Lung (tissue), 12 donors: ENCODE data around the gene LMO2. TPM values are rescaled to one million over a fixed set of nuclear protein-coding genes. Genes with fewer than 3 reads are reported as not detected.

Experiments
- ATAC-seq: fragments of 200-7000 bp; cut with Tn5 transposase; one replicate; pipeline ENCODE4 v1.9.1; 2020; ENCODE audit warnings: moderate number of reproducible peaks; ENCODE audit not compliant: insufficient read depth, low FRiP score
- DNase-seq, 3 donors: peaks; one replicate each; pipeline ENCODE4 v3.0.0-alpha.2; 2013 to 2017
- H3K27ac ChIP-seq, 2 donors: one replicate each; pipeline ENCODE4 v1.5.1; 2013; ENCODE audit warnings: mild to moderate bottlenecking in 2 of 2, moderate library complexity in 2 of 2, control low read depth in 1 of 2, inconsistent platforms in 1 of 2, low read depth in 1 of 2, low read length in 1 of 2
- H3K27me3 ChIP-seq, 3 donors: one replicate each; pipeline ENCODE4 v1.5.1; 2013; ENCODE audit warnings: low read length in 2 of 3; ENCODE audit not compliant: control insufficient read depth in 3 of 3, insufficient read depth in 3 of 3
- H3K36me3 ChIP-seq, 4 donors: one replicate each; pipeline ENCODE4 v1.5.1; 2013; ENCODE audit warnings: low read length in 4 of 4, mild to moderate bottlenecking in 1 of 4, moderate library complexity in 1 of 4; ENCODE audit not compliant: control insufficient read depth in 4 of 4, insufficient read depth in 4 of 4
- H3K4me1 ChIP-seq, 5 donors: one replicate each; pipeline ENCODE4 v1.5.1; 2013; ENCODE audit warnings: low read length in 5 of 5, mild to moderate bottlenecking in 2 of 5, moderate library complexity in 1 of 5; ENCODE audit not compliant: control insufficient read depth in 5 of 5, insufficient read depth in 5 of 5
- H3K4me3 ChIP-seq: one replicate; pipeline ENCODE4 v1.5.1; 2013; ENCODE audit warnings: mild to moderate bottlenecking, control low read depth, moderate library complexity
- H3K9ac ChIP-seq, 2 donors: one replicate each; pipeline ENCODE4 v1.5.1; 2013; ENCODE audit warnings: low read length in 2 of 2, control low read depth in 1 of 2; ENCODE audit not compliant: insufficient read depth in 1 of 2
- H3K9me3 ChIP-seq, 4 donors: one replicate each; pipeline ENCODE4 v1.5.1; 2013; ENCODE audit warnings: low read length in 3 of 4, mild to moderate bottlenecking in 1 of 4, moderate library complexity in 1 of 4; ENCODE audit not compliant: control insufficient read depth in 4 of 4, insufficient read depth in 3 of 4
- WGBS, 2 donors: extraction: QIAGEN DNeasy Blood & Tissue Kit; methylation state at CpG; one replicate each; pipeline ENCODE4 v1.1.7; 2013; 5-methylcytosine and 5-hydroxymethylcytosine counted together
- polyA plus RNA-seq, 2 donors: library from polyadenylated mRNA; stranded (reverse); fragments of 200-250 nt; gene quantifications; one replicate each; pipeline ENCODE4 v1.2.1, GENCODE V29; 2013
- total RNA-seq, 2 donors: library from RNA; depleted of rRNA in 1 of 2; stranded (reverse); fragments of >200 nt in 1 of 2; gene quantifications; one replicate each; pipeline ENCODE4 v1.2.1, GENCODE V29; 2014 to 2021
- TF ChIP-seq, protein P1 (sequence below): IDR thresholded peaks from 2 replicates; pipeline ENCODE4 v1.5.1; 2012; ENCODE audit warnings: mild to moderate bottlenecking; ENCODE audit errors: control extremely low read depth, extremely low read depth
- donor health status: control.
- donor health status: control.
- donor health status: Bipolar disorder and iron deficiency.
- donor health status: healthy.
- donor health status: DM: yes; HTN: yes; CAD: no.

LMO2 gene
- total and polyA plus RNA-seq, 4 donors, result 26.6 to 41.3 (median 32.4) TPM

DNA sequence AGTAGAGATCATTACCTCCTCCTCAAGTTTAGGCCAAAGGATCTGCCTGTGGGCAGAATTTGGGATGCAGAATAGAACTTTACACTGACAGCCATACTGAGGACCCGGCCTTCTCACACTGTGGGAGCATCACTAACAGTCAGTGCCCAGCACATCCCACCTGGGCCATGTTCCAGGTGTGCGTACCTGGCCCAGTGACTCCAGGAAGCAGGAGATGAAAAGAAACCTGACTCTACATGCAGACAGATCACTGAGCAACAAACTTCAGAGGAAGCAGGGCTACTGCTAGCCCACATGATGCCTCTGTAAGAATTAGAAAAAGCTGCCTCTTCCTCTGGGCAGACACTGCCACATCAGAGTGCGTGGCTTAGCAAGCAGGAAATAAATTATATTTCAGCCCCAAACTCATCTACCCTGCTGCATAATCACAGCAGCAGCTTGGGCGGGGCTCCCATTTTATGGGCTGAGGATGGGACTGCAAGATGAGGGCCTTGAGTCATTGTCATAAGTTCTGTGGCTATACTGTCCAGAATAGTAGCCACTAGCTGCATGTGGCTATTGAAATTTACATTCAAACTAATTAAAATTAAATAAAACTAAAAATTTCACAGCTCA is 6.0 kb upstream of the LMO2 start:
- TF ChIP-seq, protein P1, sequence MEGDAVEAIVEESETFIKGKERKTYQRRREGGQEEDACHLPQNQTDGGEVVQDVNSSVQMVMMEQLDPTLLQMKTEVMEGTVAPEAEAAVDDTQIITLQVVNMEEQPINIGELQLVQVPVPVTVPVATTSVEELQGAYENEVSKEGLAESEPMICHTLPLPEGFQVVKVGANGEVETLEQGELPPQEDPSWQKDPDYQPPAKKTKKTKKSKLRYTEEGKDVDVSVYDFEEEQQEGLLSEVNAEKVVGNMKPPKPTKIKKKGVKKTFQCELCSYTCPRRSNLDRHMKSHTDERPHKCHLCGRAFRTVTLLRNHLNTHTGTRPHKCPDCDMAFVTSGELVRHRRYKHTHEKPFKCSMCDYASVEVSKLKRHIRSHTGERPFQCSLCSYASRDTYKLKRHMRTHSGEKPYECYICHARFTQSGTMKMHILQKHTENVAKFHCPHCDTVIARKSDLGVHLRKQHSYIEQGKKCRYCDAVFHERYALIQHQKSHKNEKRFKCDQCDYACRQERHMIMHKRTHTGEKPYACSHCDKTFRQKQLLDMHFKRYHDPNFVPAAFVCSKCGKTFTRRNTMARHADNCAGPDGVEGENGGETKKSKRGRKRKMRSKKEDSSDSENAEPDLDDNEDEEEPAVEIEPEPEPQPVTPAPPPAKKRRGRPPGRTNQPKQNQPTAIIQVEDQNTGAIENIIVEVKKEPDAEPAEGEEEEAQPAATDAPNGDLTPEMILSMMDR, result no peak
- Histone ChIP-seq H3K36me3 (no peaks in the 10 kb centered on the region), H3K27me3 (no peaks in the 10 kb centered on the region), H3K27ac (no peak overlapping the region), H3K9me3 (peaks cover 0 to 4% (median 0%) of the 10 kb centered on the region in 4 donors), H3K4me3 (no peak overlapping the region), H3K4me1 (peaks cover 0 to 16% (median 11%) of the 10 kb centered on the region in 5 donors), H3K9ac (no peak overlapping the region)
- 82 to 86% methylated on average over 4 of the region's 4 CpGs for WGBS, 2 donors
- no peak for ATAC-seq
- DNase-seq, result no peak

DNA sequence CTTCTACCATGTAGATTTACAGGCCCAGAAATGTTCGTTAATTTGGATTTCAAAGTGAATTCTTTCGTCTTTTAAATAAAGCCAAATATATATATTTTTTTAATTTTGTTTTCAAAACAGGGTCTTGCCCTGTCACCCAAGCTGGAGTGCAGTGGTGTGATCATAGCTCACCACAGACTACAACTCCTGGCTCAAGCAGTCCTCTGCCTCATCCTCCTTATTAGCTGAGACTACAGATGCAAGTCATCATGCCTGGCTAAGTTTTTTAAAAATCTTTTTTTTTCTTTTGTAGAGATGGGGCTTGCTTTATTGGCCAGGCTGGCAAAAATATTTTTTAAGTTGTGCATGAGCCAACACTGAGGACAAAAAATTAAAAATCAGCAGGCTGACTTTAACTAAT is 5.0 kb upstream of the LMO2 start:
- H3K4me1 ChIP-seq, result peaks cover 0 to 16% (median 11%) of the 10 kb centered on the region in 5 donors
- H3K27ac ChIP-seq, result no peak overlapping the region
- H3K9ac ChIP-seq, result no peak overlapping the region
- no peaks in the 10 kb centered on the region for H3K36me3 ChIP-seq
- no peaks in the 10 kb centered on the region for H3K27me3 ChIP-seq
- 89 to 95% methylated on average over 2 of the region's 2 CpGs for WGBS, 2 donors
- ATAC-seq (no peak), DNase-seq (no peak)
- peaks cover 0 to 3% (median 0%) of the 10 kb centered on the region in 4 donors for H3K9me3 ChIP-seq
- H3K4me3 ChIP-seq, result no peak overlapping the region
- TF ChIP-seq, protein P1, result no peak

DNA sequence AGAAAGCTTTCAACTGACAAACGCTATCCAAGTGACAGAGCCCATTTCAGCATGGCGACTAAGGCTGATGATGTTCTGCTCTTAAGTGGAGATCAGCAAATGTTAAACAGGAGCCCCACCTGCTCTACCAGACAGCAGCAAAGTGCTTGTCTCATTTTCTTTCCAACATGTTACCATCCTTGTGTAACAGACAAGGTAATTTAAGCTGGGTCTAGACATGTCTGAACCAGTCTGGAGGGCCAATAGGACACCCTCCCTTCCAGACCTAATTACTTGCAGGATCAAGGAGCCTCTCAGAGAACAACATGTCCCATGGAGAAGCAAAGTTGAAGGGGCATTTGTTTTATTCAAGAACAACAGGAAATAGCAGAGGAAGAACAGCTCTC is 3.9 kb upstream of the LMO2 start:
- TF ChIP-seq, protein P1, result no peak
- H3K27ac ChIP-seq, result no peak overlapping the region
- H3K4me1 ChIP-seq, result peaks cover 0 to 16% (median 11%) of the 10 kb centered on the region in 5 donors
- ATAC-seq, result no peak
- no peaks in the 10 kb centered on the region for H3K27me3 ChIP-seq
- H3K36me3 ChIP-seq, result no peaks in the 10 kb centered on the region
- H3K4me3 ChIP-seq, result no peak overlapping the region
- H3K9me3 ChIP-seq, result no peaks in the 10 kb centered on the region
- H3K9ac ChIP-seq, result no peak overlapping the region
- WGBS, 2 donors, result 87 to 92% methylated on average over 2 of the region's 2 CpGs
- DNase-seq, result no peak

DNA sequence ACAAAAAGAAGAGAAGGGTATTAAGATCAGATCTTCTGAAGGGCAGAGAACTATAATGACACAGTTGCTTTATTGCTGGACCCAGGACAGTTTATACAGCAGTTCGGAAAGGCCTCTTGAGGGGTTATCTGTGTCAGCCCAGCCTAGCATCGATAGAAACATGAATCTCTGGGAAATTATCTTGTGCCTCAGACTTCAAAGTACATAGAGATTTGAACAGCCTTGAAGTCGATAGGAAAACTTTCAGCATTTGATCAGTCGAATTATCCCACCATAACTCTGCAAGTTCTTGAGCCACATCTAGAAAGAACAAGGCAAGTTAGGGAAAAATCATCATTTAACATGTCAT is 2.5 kb upstream of the LMO2 start:
- no peak overlapping the region for H3K27ac ChIP-seq
- peaks cover 0 to 12% (median 6%) of the 10 kb centered on the region in 5 donors for H3K4me1 ChIP-seq
- H3K36me3 ChIP-seq, result no peaks in the 10 kb centered on the region
- 35 to 56% methylated on average over 4 of the region's 4 CpGs for WGBS, 2 donors
- DNase-seq (no peak), ATAC-seq (no peak)
- no peaks in the 10 kb centered on the region for H3K9me3 ChIP-seq
- H3K4me3 ChIP-seq, result no peak overlapping the region
- no peaks in the 10 kb centered on the region for H3K27me3 ChIP-seq
- TF ChIP-seq, protein P1, result no peak
- no peak overlapping the region for H3K9ac ChIP-seq
